MM.1S (cell line): ENCODE data around the gene KRT35.

ENCODE experiments used
- CTCF ChIP-seq: fragments of 300-600 bp; sonication (generic); IDR thresholded peaks from 2 replicates; pipeline ENCODE4 v1.5.1; 2016; ENCODE audit warnings: antibody characterized with exemption, low read length, mixed read lengths
- EZH2 ChIP-seq: fragments of 300-600 bp; sonication (generic); optimal IDR thresholded peaks from 2 replicates; pipeline ENCODE3; 2017; ENCODE audit warnings: low read depth, mild to moderate bottlenecking, antibody characterized with exemption, low read length, mixed read lengths

GRCh38 chr17:41499714-41500113 lies 18.8 kb upstream of the KRT35 start:
- TF ChIP-seq CTCF (no peak), EZH2 (no peak)
